ENCODE measurements around the gene PTPRJ.
A peak's percentile ranks its signal among the peaks of the same experiment; 100 is the strongest.

The PTPRJ gene

GRCh38 chr11:48047616-48048015, 67.3 kb downstream of the PTPRJ start:
- Histone ChIP-seq H3K36me3 (ENCODE audit: control insufficient read depth, insufficient read depth, low read length, severe bottlenecking) (no peaks in the 10 kb centered on the region), H3K27me3 (replicated peaks; ENCODE audit: control insufficient read depth, insufficient read depth, low read length) (no peaks in the 10 kb centered on the region), H3K4me1 (ENCODE audit: control insufficient read depth, insufficient read depth, low read length) (peaks cover 4% of the 10 kb centered on the region), H3K9ac (ENCODE audit: low read length) (no peak overlapping the region), H3K4me3 (ENCODE audit: low read length) (no peak overlapping the region), H3K9me3 (ENCODE audit: control insufficient read depth, low read length) (no peaks in the 10 kb centered on the region)
- DNase-seq (ENCODE audit: low read depth) = peak; percentile 45

DNA sequence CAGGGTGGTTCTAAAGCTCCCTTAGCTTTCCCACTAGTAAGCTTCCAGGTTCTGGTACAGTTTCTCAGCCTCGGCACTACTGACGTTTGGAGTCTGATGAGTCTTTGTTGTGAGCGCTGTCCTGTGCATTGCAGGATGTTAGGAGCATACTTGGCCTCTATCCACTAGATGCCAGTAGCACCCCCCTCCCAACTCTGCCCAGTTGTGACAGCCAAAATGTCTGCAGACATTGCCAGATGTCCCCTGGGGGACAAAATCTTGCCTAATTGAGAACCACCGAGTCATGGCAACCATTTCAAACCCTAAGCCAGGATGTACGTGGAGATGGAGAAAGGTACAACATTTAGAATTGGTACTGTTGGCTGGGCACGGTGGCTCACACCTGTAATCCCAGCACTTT, 68.7 kb downstream of the PTPRJ start:
- no peak overlapping the region for H3K9ac ChIP-seq (ENCODE audit: low read length)
- no peaks in the 10 kb centered on the region for H3K36me3 ChIP-seq (ENCODE audit: control insufficient read depth, insufficient read depth, low read length, severe bottlenecking)
- no peak overlapping the region for H3K4me3 ChIP-seq (ENCODE audit: low read length)
- no peaks in the 10 kb centered on the region for H3K4me1 ChIP-seq (ENCODE audit: control insufficient read depth, insufficient read depth, low read length)
- no peak for DNase-seq (ENCODE audit: low read depth)
- no peaks in the 10 kb centered on the region for H3K9me3 ChIP-seq (ENCODE audit: control insufficient read depth, low read length)
- H3K27me3 ChIP-seq (replicated peaks; ENCODE audit: control insufficient read depth, insufficient read depth, low read length) = no peaks in the 10 kb centered on the region

DNA sequence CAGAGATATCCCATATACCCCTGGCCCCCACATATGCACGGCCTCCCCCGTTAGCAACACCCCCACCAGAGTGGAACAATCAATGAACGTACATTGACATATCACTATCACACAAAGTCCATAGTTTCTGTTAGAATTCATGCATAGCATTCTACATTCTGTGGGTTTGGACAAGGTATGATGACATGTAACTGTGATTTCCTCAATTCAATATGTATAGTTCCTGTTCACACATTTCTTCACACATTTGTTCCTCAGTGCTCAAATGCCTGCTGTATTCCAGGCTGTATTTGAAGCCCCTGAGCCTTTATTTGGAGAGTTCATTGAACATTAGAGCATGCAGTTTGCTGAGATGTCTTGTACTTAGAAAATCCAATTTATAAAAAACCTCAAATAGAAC, 69.9 kb downstream of the PTPRJ start:
- H3K36me3 ChIP-seq (ENCODE audit: control insufficient read depth, insufficient read depth, low read length, severe bottlenecking) = no peaks in the 10 kb centered on the region
- no peaks in the 10 kb centered on the region for H3K27me3 ChIP-seq (replicated peaks; ENCODE audit: control insufficient read depth, insufficient read depth, low read length)
- no peak for DNase-seq (ENCODE audit: low read depth)
- peaks cover 2% of the 10 kb centered on the region for H3K4me1 ChIP-seq (ENCODE audit: control insufficient read depth, insufficient read depth, low read length)
- no peaks in the 10 kb centered on the region for H3K9me3 ChIP-seq (ENCODE audit: control insufficient read depth, low read length)
- H3K9ac ChIP-seq (ENCODE audit: low read length) = no peak overlapping the region
- no peak overlapping the region for H3K4me3 ChIP-seq (ENCODE audit: low read length)

DNA sequence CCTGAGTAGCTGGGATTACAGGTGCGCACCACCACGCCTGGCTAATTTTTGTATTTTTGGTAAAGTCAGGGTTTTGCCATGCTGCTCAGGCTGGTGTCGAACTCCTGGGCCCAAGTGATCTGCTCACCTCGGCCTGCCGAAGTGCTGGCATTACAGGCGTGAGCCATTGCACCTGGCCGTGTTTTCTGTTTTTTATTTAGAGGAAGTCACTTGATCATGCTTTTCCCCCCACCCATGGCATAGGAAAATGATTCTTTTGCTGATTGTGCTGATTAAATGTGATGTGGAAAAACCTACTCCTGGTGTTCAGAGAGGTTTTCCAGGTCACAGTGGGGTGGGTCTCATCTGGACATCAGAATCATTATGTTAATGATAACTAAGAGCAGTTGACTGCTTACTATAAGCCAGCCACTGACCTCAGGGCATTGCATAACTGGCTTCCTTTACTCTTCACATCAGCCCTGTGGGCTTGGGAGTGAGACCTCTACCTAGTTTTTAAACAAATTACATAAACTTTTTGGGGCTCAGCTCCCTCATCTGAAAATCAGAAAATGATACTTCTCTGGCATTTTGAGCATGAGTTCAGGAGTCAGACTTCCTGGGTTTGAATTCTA, 71.0 kb downstream of the PTPRJ start:
- Histone ChIP-seq H3K27me3 (replicated peaks; ENCODE audit: control insufficient read depth, insufficient read depth, low read length) (no peaks in the 10 kb centered on the region), H3K4me1 (ENCODE audit: control insufficient read depth, insufficient read depth, low read length) (peaks cover 3% of the 10 kb centered on the region)

DNA sequence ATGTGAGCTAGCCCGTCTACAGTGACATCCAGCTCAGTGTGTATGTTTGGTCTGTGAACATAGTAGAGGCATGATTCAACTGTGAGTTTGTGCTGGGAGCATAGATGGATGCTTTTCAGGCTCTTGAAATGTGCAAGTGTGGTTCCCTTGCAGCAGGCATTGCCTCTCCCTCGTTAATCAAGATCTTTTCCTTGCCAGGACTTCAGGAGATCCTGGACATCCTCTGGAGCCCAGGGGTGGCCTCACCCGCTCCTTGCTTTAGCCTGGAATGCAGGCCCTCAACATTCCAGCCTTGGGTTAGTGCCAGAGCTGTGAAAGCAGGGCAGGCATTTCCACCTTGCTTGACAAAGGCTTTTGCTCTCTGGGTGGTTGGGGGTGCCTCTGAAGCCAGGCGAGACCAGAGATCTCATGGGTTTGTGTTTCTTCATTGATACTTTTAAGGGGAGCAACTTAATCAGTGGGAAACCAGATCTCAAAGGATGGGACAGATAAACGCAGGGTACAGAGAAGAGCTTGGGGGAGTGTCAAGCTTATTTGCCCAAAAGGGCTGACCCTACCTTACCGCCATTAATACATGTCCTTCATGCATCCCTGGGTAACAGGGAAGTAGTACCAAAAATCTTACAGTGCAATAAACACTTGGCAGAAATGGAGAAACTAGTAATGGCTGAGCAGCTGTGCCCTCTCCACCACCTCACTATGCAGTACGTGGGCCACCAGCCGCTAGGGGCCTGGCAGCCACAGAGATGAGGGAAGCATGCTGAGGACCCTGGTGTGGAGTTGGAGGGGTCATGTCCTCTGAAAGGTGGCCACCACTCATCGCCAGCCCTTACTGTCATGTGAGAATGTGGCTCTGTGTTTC, 72.1 kb downstream of the PTPRJ start:
- DNase-seq (ENCODE audit: low read depth) = peak; percentile 40

More for the DNA sequence above, 71.0 kb downstream of the PTPRJ start:
- Histone ChIP-seq H3K9ac (ENCODE audit: low read length) (no peak overlapping the region), H3K4me3 (ENCODE audit: low read length) (no peak overlapping the region), H3K36me3 (ENCODE audit: control insufficient read depth, insufficient read depth, low read length, severe bottlenecking) (no peaks in the 10 kb centered on the region), H3K9me3 (ENCODE audit: control insufficient read depth, low read length) (no peaks in the 10 kb centered on the region)
- DNase-seq (ENCODE audit: low read depth) = peak; percentile 16

GRCh38 chr11:48054994-48055291, 74.6 kb downstream of the PTPRJ start:
- H3K4me3 ChIP-seq (ENCODE audit: low read length) = no peak overlapping the region
- no peak overlapping the region for H3K9ac ChIP-seq (ENCODE audit: low read length)
- no peak for DNase-seq (ENCODE audit: low read depth)
- H3K36me3 ChIP-seq (ENCODE audit: control insufficient read depth, insufficient read depth, low read length, severe bottlenecking) = no peaks in the 10 kb centered on the region
- H3K9me3 ChIP-seq (ENCODE audit: control insufficient read depth, low read length) = no peaks in the 10 kb centered on the region
- H3K27me3 ChIP-seq (replicated peaks; ENCODE audit: control insufficient read depth, insufficient read depth, low read length) = no peaks in the 10 kb centered on the region
- H3K4me1 ChIP-seq (ENCODE audit: control insufficient read depth, insufficient read depth, low read length) = peaks cover 3% of the 10 kb centered on the region

More for the DNA sequence above, 72.1 kb downstream of the PTPRJ start:
- no peak overlapping the region for H3K4me3 ChIP-seq (ENCODE audit: low read length)
- H3K36me3 ChIP-seq (ENCODE audit: control insufficient read depth, insufficient read depth, low read length, severe bottlenecking) = no peaks in the 10 kb centered on the region
- H3K27me3 ChIP-seq (replicated peaks; ENCODE audit: control insufficient read depth, insufficient read depth, low read length) = no peaks in the 10 kb centered on the region
- H3K4me1 ChIP-seq (ENCODE audit: control insufficient read depth, insufficient read depth, low read length) = peaks cover 3% of the 10 kb centered on the region
- no peak overlapping the region for H3K9ac ChIP-seq (ENCODE audit: low read length)
- H3K9me3 ChIP-seq (ENCODE audit: control insufficient read depth, low read length) = no peaks in the 10 kb centered on the region

- Histone ChIP-seq H3K4me3 (ENCODE audit: low read length) (no peak overlapping the region), H3K36me3 (ENCODE audit: control insufficient read depth, insufficient read depth, low read length, severe bottlenecking) (no peaks in the 10 kb centered on the region), H3K4me1 (ENCODE audit: control insufficient read depth, insufficient read depth, low read length) (peaks cover 3% of the 10 kb centered on the region), H3K9ac (ENCODE audit: low read length) (no peak overlapping the region), H3K9me3 (ENCODE audit: control insufficient read depth, low read length) (no peaks in the 10 kb centered on the region), H3K27me3 (replicated peaks; ENCODE audit: control insufficient read depth, insufficient read depth, low read length) (no peaks in the 10 kb centered on the region)
- peak; percentile 40 for DNase-seq (ENCODE audit: low read depth)
These were observed 75.2 kb downstream of the PTPRJ start for GRCh38 chr11:48055292-48056132.

DNA sequence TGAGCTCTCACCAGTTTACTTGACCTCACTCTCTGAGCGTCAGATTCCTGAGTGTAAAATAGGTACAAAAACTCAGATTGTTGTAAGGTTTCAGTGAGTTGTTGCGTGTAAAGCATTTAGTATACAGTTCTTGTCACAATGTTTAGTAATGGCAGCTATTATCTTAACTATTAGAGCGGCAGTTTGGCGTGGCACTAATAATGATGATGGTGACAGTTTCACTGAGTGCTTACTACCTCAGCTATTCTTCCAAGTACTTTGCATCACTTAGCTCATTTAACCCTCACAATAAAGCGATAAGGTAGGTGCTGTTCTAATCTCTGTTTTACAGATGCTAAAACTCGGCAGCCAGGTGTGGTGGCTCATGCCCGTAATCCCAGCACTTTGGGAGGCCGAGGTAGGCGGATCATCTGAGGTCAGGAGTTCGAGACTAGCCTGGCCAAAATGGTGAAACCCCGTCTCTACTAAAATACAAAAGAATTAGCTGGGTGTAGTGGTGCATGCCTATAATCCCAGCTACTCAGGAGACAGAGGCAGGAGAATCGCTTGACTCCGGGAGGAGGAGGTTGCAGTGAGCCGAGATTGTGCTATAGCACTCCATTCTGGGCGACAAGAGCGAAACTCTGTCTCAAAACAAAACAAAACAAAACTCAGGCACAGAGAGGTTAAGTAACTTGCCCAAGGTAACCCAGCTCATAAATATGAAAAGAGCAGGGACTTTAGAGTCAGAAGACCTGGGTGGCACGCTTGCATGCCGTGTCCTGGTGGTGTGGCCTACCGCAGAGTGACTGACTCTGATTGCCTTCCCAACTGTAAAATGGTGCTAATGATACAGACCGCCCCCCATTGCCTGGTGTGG, 76.2 kb downstream of the PTPRJ start:
- no peak overlapping the region for H3K9ac ChIP-seq (ENCODE audit: low read length)
- H3K36me3 ChIP-seq (ENCODE audit: control insufficient read depth, insufficient read depth, low read length, severe bottlenecking) = no peaks in the 10 kb centered on the region
- H3K27me3 ChIP-seq (replicated peaks; ENCODE audit: control insufficient read depth, insufficient read depth, low read length) = no peaks in the 10 kb centered on the region
- H3K4me3 ChIP-seq (ENCODE audit: low read length) = no peak overlapping the region
- DNase-seq (ENCODE audit: low read depth) = no peak
- H3K9me3 ChIP-seq (ENCODE audit: control insufficient read depth, low read length) = no peaks in the 10 kb centered on the region
- peaks cover 3% of the 10 kb centered on the region for H3K4me1 ChIP-seq (ENCODE audit: control insufficient read depth, insufficient read depth, low read length)

DNA sequence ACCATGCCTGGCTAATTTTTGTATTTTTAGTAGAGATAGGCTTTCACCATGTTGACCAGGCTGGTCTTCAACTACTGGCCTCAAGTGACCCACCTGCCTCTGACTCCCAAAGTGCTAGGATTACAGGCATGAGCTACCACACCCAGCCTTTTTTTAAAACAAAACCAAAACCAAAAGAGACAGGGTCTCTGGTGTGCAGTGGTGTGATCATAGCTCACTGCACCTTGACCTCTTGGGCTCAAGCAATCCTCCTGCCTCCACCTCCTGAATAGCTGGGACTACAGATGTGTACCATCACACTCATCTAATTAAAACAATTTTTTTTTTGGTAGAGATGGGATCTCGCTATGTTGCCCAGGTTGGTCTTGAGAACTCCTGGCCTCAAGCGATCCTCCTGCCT, 77.7 kb downstream of the PTPRJ start:
- H3K9me3 ChIP-seq (ENCODE audit: control insufficient read depth, low read length) = no peaks in the 10 kb centered on the region
- no peaks in the 10 kb centered on the region for H3K27me3 ChIP-seq (replicated peaks; ENCODE audit: control insufficient read depth, insufficient read depth, low read length)
- H3K4me1 ChIP-seq (ENCODE audit: control insufficient read depth, insufficient read depth, low read length) = peaks cover 8% of the 10 kb centered on the region
- no peak for DNase-seq (ENCODE audit: low read depth)
- no peak overlapping the region for H3K4me3 ChIP-seq (ENCODE audit: low read length)
- no peak overlapping the region for H3K9ac ChIP-seq (ENCODE audit: low read length)
- no peaks in the 10 kb centered on the region for H3K36me3 ChIP-seq (ENCODE audit: control insufficient read depth, insufficient read depth, low read length, severe bottlenecking)

GRCh38 chr11:48058788-48059187, 78.4 kb downstream of the PTPRJ start:
- H3K4me1 ChIP-seq (ENCODE audit: control insufficient read depth, insufficient read depth, low read length) = peaks cover 8% of the 10 kb centered on the region

More at GRCh38 chr11:48058788-48059187, 78.4 kb downstream of the PTPRJ start:
- Histone ChIP-seq H3K27me3 (replicated peaks; ENCODE audit: control insufficient read depth, insufficient read depth, low read length) (no peaks in the 10 kb centered on the region), H3K4me3 (ENCODE audit: low read length) (no peak overlapping the region), H3K9me3 (ENCODE audit: control insufficient read depth, low read length) (no peaks in the 10 kb centered on the region), H3K9ac (ENCODE audit: low read length) (no peak overlapping the region), H3K36me3 (ENCODE audit: control insufficient read depth, insufficient read depth, low read length, severe bottlenecking) (no peaks in the 10 kb centered on the region)
- DNase-seq (ENCODE audit: low read depth) = no peak

Measured in adipocyte (in vitro differentiated cells).